NCI-H526 (cell line): ENCODE data around the gene SAE1.
"Not testable (repeated sequence)": the region's sequence is repeated elsewhere in the genome, so short reads cannot be mapped to it uniquely, and the experiment has no call there.

Experiments
- DNase-seq, 2 experiments: peaks; one replicate each; lab custom pipeline; 2025; lab: John Stamatoyannopoulos, UW

SAE1 gene

DNA sequence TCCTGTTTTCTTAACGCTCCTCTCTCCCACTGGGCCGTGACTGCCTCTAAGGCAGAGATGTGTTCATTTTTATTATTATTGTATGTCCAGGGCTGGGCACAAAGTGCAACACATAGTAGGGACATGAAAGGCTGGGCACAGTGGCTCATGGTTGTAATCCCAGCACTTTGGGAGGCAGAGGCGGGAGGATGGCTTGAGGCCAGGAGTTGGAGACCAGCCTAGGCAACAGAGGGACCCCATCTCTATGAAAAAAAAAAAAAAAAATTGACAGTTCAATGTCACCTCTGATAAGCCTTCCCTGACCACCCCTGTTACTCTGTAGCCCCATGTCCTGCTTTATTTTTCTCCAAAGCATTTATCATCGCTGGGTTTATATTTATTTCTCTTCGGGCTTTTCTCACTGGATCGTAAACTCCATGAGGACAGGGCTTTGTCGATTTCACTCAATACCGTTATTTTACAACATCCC is 481 bp upstream of the SAE1 start:
- no peak for DNase-seq

GRCh38 chr19:47132194-47132852 is 1.7 kb downstream of the SAE1 start:
- DNase-seq: no peak

GRCh38 chr19:47133021-47133471 is 2.4 kb downstream of the SAE1 start:
- DNase-seq: no peak

DNA sequence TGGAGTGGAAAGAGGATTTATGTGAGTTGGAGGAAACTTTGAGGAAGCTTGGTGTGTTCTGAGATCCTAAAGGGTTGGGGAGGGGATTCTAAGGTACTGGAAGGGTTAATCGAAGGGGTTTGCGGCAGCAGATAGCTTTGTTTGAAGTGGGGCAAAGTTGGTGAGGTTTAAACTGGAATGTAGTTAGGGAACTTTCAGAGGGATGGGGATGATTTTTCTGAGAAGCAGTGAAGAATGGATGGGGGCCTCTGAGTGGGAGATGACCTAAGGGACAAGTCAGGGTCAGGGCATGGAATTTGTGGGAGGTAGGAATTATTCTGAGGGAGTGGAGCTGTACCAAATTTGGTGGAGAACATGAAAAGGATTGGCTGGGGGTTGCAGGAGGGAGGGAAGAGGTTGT is 3.9 kb downstream of the SAE1 start:
- DNase-seq: no peak

DNA sequence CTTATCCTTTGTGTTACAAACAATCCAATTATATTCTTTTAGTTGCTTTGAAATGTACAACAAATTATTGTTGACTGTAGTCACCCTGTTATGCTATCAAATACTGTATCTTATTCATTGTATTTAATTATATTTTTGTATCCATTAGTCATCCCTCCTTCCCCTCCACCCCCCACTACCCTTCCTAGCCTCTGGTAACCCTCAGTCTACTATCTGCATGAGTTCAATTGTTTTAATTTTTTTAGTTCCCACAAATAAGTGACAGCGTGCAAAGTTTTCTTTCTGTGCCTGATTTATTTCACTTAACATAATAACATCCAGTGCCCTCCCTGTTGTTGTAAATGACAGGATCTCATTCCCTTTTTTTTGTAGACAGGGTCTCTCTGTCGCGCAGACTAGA is 4.5 kb downstream of the SAE1 start:
- no peak for DNase-seq

GRCh38 chr19:47141252-47141651 is 10.6 kb downstream of the SAE1 start:
- DNase-seq: not testable (repeated sequence)

DNA sequence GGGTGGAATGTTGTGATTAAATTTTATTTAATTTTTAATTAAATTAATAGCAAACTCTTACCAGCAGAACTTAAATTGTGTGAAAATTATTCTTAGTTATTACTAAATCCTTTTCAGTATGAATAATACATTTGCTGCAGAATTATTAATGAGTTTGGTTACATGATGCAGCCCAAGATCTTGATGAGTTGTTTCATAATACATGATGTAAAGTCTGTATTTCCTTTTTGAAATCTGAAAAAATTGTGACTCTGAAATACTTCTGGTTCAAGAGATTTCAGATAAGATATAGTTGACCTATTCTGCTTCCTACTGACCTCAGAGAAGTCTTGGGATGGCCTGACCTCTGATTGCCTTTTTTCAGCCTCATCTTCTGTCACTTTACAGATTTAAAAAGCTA is 11.1 kb downstream of the SAE1 start:
- DNase-seq: no peak

DNA sequence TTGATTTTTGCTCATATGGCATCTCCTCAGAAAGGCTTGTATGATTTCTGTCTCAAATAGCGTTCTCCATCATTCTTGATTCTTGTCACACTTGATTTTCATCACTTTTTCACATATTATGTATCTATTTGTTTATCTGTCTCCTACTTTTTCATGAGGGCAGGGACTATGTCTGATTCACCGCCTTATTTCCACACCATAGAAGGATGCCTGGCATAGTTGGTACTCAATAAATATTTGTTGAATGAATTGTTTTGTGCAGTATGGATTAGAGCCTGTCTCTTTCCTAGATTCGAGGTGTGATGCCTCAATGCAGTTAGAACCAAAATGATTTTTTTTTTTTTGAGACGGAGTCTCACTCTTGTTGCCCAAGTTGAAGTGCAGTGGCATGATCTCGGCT is 12.1 kb downstream of the SAE1 start:
- DNase-seq: no peak

DNA sequence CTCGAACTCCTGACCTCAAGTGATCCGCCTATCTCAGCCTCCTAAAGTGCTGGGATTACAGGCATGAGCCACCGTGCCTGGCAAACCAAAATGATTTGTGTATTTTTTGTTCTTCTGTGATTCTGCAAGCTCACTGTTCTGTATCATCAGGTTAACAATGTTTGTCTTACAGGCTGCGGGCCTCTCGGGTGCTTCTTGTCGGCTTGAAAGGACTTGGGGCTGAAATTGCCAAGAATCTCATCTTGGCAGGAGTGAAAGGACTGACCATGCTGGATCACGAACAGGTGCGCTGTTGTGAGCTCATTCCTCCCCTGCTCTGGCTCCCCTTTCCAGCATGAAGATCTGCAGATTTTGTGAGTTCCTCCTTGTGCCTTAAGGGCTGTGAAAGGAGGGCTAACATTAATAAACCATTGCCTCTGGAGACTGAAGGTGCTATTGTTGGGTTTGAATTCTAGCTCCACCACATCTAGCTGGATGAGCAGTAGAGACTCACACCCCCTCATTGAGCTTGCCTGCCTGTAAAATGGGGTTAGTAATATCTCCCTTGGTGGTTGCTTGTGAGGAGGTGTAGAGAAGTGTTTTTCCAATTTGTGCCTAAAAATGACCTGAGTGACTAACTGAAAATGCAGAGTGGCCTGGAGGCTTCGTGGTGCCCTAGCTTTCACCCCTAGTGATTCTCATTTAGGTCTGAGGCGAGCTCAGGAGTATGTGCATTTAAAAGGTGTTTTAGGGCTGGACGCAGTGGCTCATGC is 12.9 kb downstream of the SAE1 start:
- DNase-seq: no peak

DNA sequence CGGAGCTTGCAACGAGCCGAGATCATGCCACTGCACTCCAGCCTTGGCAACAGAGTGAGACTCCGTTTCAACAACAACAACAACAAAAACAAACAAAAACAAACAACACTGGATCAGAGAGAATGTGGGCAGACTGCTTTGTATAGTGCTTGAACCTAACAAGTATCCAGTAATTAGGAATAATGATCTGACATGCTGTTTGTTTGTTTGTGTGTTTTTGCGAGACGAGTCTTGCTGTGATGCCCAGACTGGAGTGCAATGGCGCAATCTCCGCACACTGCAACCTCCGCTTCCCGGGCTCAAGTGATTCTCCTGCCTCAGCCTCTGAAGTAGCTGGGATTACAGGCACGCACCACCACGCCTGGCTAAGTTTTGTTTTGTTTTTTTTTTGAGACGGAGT is 14.0 kb downstream of the SAE1 start:
- DNase-seq: no peak

- no peak for DNase-seq
Measured at GRCh38 chr19:47145639-47146486, 15.2 kb downstream of the SAE1 start.

DNA sequence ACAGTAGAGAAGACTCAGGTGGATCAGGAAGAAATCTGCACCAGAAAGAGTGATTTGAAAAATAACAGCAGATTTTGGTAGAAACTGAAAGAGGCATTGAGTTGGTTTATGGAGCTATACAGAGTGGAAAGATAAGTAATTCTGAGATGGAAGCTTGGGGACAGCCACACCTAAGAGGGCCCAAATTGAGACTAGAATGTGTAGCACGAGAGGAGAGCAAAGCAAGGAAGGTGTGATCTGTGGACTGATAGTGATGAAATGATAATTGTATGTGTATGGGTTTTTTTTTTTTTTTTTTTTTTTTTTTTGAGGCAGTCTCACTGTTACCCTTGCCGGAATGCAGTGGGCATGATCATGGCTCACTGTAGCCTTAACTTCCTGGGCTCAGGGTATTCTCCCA is 16.3 kb downstream of the SAE1 start:
- DNase-seq: no peak

DNA sequence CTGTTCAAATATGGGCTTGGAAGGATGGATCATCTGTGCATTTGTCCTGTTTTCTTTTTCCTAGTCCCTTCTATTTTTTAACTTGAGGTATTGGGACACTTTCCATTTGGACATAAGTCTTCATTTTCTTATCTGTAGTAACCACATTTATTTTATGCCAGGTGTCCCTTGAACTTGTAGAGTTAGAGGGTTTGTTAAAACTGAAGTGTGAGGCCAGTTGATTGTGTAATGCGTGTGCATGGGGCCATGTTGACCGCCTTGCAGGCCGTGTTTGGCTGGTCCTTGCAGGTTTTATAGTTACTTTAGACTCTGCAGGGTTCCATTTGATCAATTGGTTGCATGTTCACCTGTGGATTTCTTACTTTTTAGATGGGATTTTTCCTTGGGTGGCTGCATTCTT is 21.0 kb downstream of the SAE1 start:
- no peak for DNase-seq

DNA sequence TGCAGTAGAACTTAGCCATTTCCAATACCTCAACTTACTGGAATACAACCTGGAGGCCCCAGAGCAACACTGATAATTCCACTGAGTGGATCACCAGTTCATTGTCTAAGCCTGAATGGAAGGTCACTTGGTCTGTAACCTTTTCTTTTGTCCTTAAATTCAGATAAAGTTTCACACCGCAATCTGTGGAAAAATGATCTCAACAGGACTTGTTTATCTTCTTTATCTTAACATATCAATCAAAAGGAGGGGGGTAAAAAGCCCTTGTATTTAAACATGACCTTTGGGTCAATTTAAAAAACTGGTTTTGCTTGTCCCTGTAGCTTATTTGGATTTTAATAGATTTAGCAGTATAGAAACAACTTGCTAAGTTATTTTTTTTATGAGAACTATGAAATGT is 21.6 kb downstream of the SAE1 start:
- no peak for DNase-seq

- no peak for DNase-seq
Measured at GRCh38 chr19:47152632-47153031, 22.0 kb downstream of the SAE1 start.

DNA sequence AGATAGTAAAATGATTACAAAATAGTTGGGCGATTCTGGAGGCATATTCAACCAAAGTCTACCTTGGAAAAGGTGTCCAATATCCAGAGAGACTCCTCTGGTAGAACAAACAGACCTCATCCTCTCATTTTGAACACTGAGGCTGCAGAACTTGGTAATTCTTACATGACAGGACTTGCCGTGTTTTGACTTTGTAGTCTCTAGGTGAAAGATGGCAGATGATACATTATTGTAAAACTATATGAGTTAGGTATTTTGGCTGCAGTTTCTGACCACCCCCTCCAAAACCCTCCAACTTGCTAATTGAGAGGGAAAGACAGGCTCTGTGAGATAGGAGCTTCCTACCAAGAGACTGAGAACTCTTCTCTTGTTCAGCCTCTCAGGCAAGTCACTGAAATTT is 22.6 kb downstream of the SAE1 start:
- DNase-seq: no peak

GRCh38 chr19:47155148-47155547 is 24.5 kb downstream of the SAE1 start:
- DNase-seq: no peak

- DNase-seq: no peak
Measured at GRCh38 chr19:47156861-47157430, 26.3 kb downstream of the SAE1 start.

GRCh38 chr19:47157431-47158321 is 27.0 kb downstream of the SAE1 start:
- no peak for DNase-seq

- no peak for DNase-seq
Measured at GRCh38 chr19:47158367-47158791, 27.7 kb downstream of the SAE1 start.

- DNase-seq: no peak
Measured at GRCh38 chr19:47158879-47159503, 28.4 kb downstream of the SAE1 start.
